ENCODE data around the gene VSTM2L.

VSTM2L gene

GRCh38 chr20:37901654-37902503 lies 1.0 kb upstream of the VSTM2L start:
- DNase-seq, result no peak

GRCh38 chr20:37903317-37904007 lies 535 bp downstream of the VSTM2L start:
- DNase-seq, result no peak

GRCh38 chr20:37904008-37904642 lies 1.2 kb downstream of the VSTM2L start:
- no peak for DNase-seq

GRCh38 chr20:37904845-37905373 lies 2.0 kb downstream of the VSTM2L start:
- no peak for DNase-seq

- DNase-seq, result no peak
Measured at GRCh38 chr20:37905671-37906613, 3.0 kb downstream of the VSTM2L start.

GRCh38 chr20:37907330-37907676 lies 4.4 kb downstream of the VSTM2L start:
- DNase-seq, result no peak

GRCh38 chr20:37907677-37908401 lies 4.9 kb downstream of the VSTM2L start:
- DNase-seq, result no peak

- no peak for DNase-seq
Measured at GRCh38 chr20:37911261-37911660, 8.3 kb downstream of the VSTM2L start.

- DNase-seq, result no peak
Measured at GRCh38 chr20:37911838-37912281, 8.9 kb downstream of the VSTM2L start.

GRCh38 chr20:37912874-37913273 lies 9.9 kb downstream of the VSTM2L start:
- DNase-seq, result no peak

- DNase-seq, result no peak
Measured at GRCh38 chr20:37913567-37914366, 10.8 kb downstream of the VSTM2L start.

GRCh38 chr20:37914367-37914671 lies 11.4 kb downstream of the VSTM2L start:
- DNase-seq, result no peak

GRCh38 chr20:37914672-37915433 lies 11.9 kb downstream of the VSTM2L start:
- no peak for DNase-seq

- no peak for DNase-seq
Measured at GRCh38 chr20:37915434-37915787, 12.5 kb downstream of the VSTM2L start.

- DNase-seq, result no peak
Measured at GRCh38 chr20:37915800-37916570, 13.1 kb downstream of the VSTM2L start.

- DNase-seq, result no peak
Measured at GRCh38 chr20:37917461-37917860, 14.5 kb downstream of the VSTM2L start.

GRCh38 chr20:37918035-37918434 lies 15.1 kb downstream of the VSTM2L start:
- no peak for DNase-seq

GRCh38 chr20:37919389-37920040 lies 16.6 kb downstream of the VSTM2L start:
- DNase-seq, result no peak

GRCh38 chr20:37920270-37920669 lies 17.3 kb downstream of the VSTM2L start:
- DNase-seq, result no peak
